Epithelial cell of esophagus (primary cell): ENCODE data around the gene ITIH3.

ENCODE experiments used
- DNase-seq: peaks from one replicate; pipeline ENCODE4 v3.0.0; 2010; ENCODE audit warnings: low read depth
- H3K4me3 ChIP-seq: 2 replicates; pipeline ENCODE4 v1.5.1; 2011; ENCODE audit warnings: mild to moderate bottlenecking, low read length, control low read depth
- CTCF ChIP-seq: IDR thresholded peaks from 2 replicates; pipeline ENCODE4 v1.5.1; 2011; ENCODE audit warnings: low read depth, mild to moderate bottlenecking, low read length, control low read depth, inconsistent platforms; ENCODE audit not compliant: insufficient read depth; ENCODE audit errors: missing control alignments

Gene ITIH3

GRCh38 chr3:52781741-52782140, 12.9 kb upstream of the ITIH3 start:
- no peak for TF ChIP-seq CTCF
- no peak overlapping the region for H3K4me3 ChIP-seq
- DNase-seq: no peak

- no peak for TF ChIP-seq CTCF
- H3K4me3 ChIP-seq: no peak overlapping the region
- DNase-seq: no peak
Observed at GRCh38 chr3:52782412-52783210, 12.0 kb upstream of the ITIH3 start.

GRCh38 chr3:52783211-52783555, 11.4 kb upstream of the ITIH3 start:
- no peak for DNase-seq
- TF ChIP-seq CTCF: no peak
- H3K4me3 ChIP-seq: no peak overlapping the region

GRCh38 chr3:52784021-52784621, 10.5 kb upstream of the ITIH3 start:
- TF ChIP-seq CTCF: no peak
- no peak for DNase-seq

GRCh38 chr3:52784931-52785590, 9.5 kb upstream of the ITIH3 start:
- H3K4me3 ChIP-seq: no peak overlapping the region
- no peak for DNase-seq
- TF ChIP-seq CTCF: no peak

More at GRCh38 chr3:52784021-52784621, 10.5 kb upstream of the ITIH3 start:
- H3K4me3 ChIP-seq: no peak overlapping the region

GRCh38 chr3:52786330-52787215, 8.0 kb upstream of the ITIH3 start:
- no peak overlapping the region for H3K4me3 ChIP-seq
- no peak for TF ChIP-seq CTCF
- DNase-seq: no peak
